CD14-positive monocyte (primary cell): ENCODE results near the gene FAM53B. TPM values are rescaled to one million over a fixed set of nuclear protein-coding genes. Genes with fewer than 3 reads are reported as not detected.

Experiments
- DNase-seq, 3 donors: peaks; one replicate each; pipeline ENCODE4 v3.0.0-alpha.2; 2011 to 2022
- H2AFZ ChIP-seq: 2 replicates; pipeline ENCODE4 v1.6.0; 2012; ENCODE audit warnings: mild to moderate bottlenecking, low read depth, low read length, inconsistent platforms; ENCODE audit not compliant: insufficient read depth, poor library complexity, severe bottlenecking
- H3K27ac ChIP-seq, 2 donors: 1 replicate in 1 of 2; 2 replicates in 1 of 2; pipeline ENCODE4 v1.5.1; 2012 to 2013; ENCODE audit warnings: low read length in 2 of 2, control low read depth in 1 of 2, inconsistent platforms in 1 of 2, low read depth in 1 of 2, mild to moderate bottlenecking in 1 of 2
- H3K27me3 ChIP-seq, 2 donors: one replicate each; pipeline versions ENCODE4 v1.6.0 to v1.6.1; 2011 to 2013; ENCODE audit warnings: low read length in 2 of 2; ENCODE audit not compliant: control insufficient read depth in 2 of 2, insufficient read depth in 2 of 2
- H3K36me3 ChIP-seq, 2 donors: replicated peaks in 1 of 2; 1 replicate in 1 of 2; 2 replicates in 1 of 2; pipeline versions ENCODE4 v1.5.1 to v1.6.1; 2012 to 2013; ENCODE audit warnings: low read length in 2 of 2, control low read depth in 1 of 2, inconsistent platforms in 1 of 2, mild to moderate bottlenecking in 1 of 2; ENCODE audit not compliant: insufficient read depth in 2 of 2, control insufficient read depth in 1 of 2
- H3K4me1 ChIP-seq, 2 donors: 1 replicate in 1 of 2; 2 replicates in 1 of 2; pipeline versions ENCODE4 v1.5.1 to v1.6.1; 2012 to 2013; ENCODE audit warnings: low read length in 2 of 2, control low read depth in 1 of 2, inconsistent platforms in 1 of 2, mild to moderate bottlenecking in 1 of 2, moderate library complexity in 1 of 2; ENCODE audit not compliant: insufficient read depth in 2 of 2, control insufficient read depth in 1 of 2
- H3K4me2 ChIP-seq: replicated peaks from 2 replicates; pipeline ENCODE3; 2012; ENCODE audit warnings: low read length, moderate library complexity, mild to moderate bottlenecking; ENCODE audit not compliant: poor library complexity, severe bottlenecking; ENCODE audit errors: extremely low read depth
- H3K4me3 ChIP-seq, 3 experiments: fragments of 200-600 bp in 1 of 3; sonication (generic) in 1 of 3; replicated peaks in 1 of 3; 1 replicate in 2 of 3; 2 replicates in 1 of 3; pipeline ENCODE4 v1.5.1; 2011 to 2013; ENCODE audit warnings: low read length in 3 of 3, mild to moderate bottlenecking in 3 of 3, control low read depth in 2 of 3, low read depth in 2 of 3, inconsistent platforms in 1 of 3, moderate library complexity in 1 of 3
- H3K79me2 ChIP-seq: 2 replicates; pipeline ENCODE4 v1.6.0; 2012; ENCODE audit warnings: mild to moderate bottlenecking, control low read depth, inconsistent platforms, low read length, moderate library complexity; ENCODE audit not compliant: insufficient read depth
- H3K9ac ChIP-seq: 2 replicates; pipeline ENCODE4 v1.6.0; 2017; ENCODE audit warnings: low read length, mild to moderate bottlenecking; ENCODE audit not compliant: insufficient read depth, poor library complexity, severe bottlenecking
- H3K9me3 ChIP-seq, 2 donors: replicated peaks in 1 of 2; 1 replicate in 1 of 2; 2 replicates in 1 of 2; pipeline versions ENCODE4 v1.5.1 to v1.6.1; 2012 to 2013; ENCODE audit warnings: low read length in 2 of 2, control low read depth in 1 of 2; ENCODE audit not compliant: control insufficient read depth in 1 of 2, insufficient read depth in 1 of 2
- H4K20me1 ChIP-seq: 2 replicates; pipeline ENCODE4 v1.6.0; 2012; ENCODE audit warnings: mild to moderate bottlenecking, low read length, control low read depth, moderate library complexity; ENCODE audit not compliant: insufficient read depth
- H3K27ac Mint-ChIP-seq, 7 donors: one replicate each; pipeline ENCODE4 v1.8.0; 2020; ENCODE audit warnings: mild to moderate bottlenecking in 7 of 7, mixed read lengths in 7 of 7, moderate library complexity in 6 of 7, inconsistent platforms in 2 of 7
- H3K27me3 Mint-ChIP-seq, 3 donors: one replicate each; pipeline ENCODE4 v1.8.0; 2021 to 2022; ENCODE audit warnings: low read depth in 3 of 3, mild to moderate bottlenecking in 3 of 3, mixed read lengths in 3 of 3, moderate library complexity in 3 of 3, inconsistent platforms in 1 of 3
- H3K36me3 Mint-ChIP-seq, 2 donors: one replicate each; pipeline ENCODE4 v1.8.0; 2020; ENCODE audit warnings: mixed read lengths in 2 of 2, inconsistent platforms in 1 of 2, mild to moderate bottlenecking in 1 of 2
- H3K4me1 Mint-ChIP-seq: one replicate; pipeline ENCODE4 v1.8.0; 2020; ENCODE audit warnings: mild to moderate bottlenecking, mixed read lengths
- H3K4me3 Mint-ChIP-seq, 2 donors: one replicate each; pipeline ENCODE4 v1.8.0; 2020; ENCODE audit warnings: mild to moderate bottlenecking in 2 of 2, mixed read lengths in 2 of 2, moderate library complexity in 1 of 2
- H3K9me3 Mint-ChIP-seq, 7 donors: one replicate each; pipeline ENCODE4 v1.8.0; 2020 to 2022; ENCODE audit warnings: mixed read lengths in 7 of 7, mild to moderate bottlenecking in 6 of 7, moderate library complexity in 6 of 7, inconsistent platforms in 2 of 7
- WGBS: methylation state at CpG from one replicate; pipeline ENCODE4 v1.1.5; 2013; ENCODE audit warnings: missing lambda C conversion rate; ENCODE audit not compliant: insufficient coverage; 5-methylcytosine and 5-hydroxymethylcytosine counted together
- intact Hi-C, 2 donors: fragments of 100-400 bp; cut with micrococcal nuclease; formaldehyde crosslinking; loops; one replicate each; pipeline versions ENCODE4 v1.15.0 to v1.15.1; 2023
- polyA plus RNA-seq, 3 donors: library from polyadenylated mRNA; depleted of rRNA in 1 of 3; unstranded in 2 of 3; stranded (reverse) in 1 of 3; fragments of 300-500 nt in 2 of 3; fragments of >200 nt in 1 of 3; fragmentation: Illumina TruSeq in 2 of 3; gene quantifications; 1 replicate in 2 of 3; 2 replicates in 1 of 3; pipeline ENCODE4 v1.2.3, GENCODE V29; 2012 to 2021
- TF ChIP-seq, protein P1 (sequence below): fragments of 200-600 bp; IDR thresholded peaks from one replicate; pipeline ENCODE4 v1.8.0; 2022; ENCODE audit warnings: antibody characterized with exemption, mild to moderate bottlenecking

FAM53B gene
- polyA plus RNA-seq, 3 donors, result 5.8 to 23.3 (median 12.6) TPM

DNA sequence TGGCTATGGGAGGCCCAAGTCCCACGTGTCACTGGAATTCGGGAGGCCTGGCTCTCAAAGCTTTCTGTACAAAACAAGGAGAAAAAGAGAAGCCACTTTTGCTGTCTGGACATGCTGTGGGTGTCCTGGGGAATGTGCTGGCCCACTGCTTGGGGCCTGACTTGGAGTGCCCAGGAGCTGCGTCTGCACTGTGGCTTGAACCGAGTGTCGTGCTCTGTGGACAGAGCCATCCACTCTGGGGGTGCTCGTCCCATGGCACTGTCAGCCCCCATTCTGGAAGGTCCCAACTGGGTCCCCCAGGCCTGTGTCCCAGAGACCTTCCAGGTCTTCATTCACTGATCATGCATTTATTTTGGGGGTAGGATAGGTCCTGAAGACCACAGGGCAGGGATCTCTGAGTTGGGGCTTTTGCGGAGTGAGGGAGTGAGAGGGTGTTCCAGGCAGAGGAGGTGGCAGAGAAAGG, 144.6 kb downstream of the FAM53B start:
- Histone ChIP-seq H3K4me1 (no peaks in the 10 kb centered on the region), H3K9me3 (no peaks in the 10 kb centered on the region), H3K36me3 (no peaks in the 10 kb centered on the region), H3K4me3 (no peak overlapping the region), H2AFZ (no peak overlapping the region), H3K27me3 (no peaks in the 10 kb centered on the region), H3K9ac (no peak overlapping the region), H3K4me2 (no peak overlapping the region), H3K27ac (no peak overlapping the region), H3K79me2 (no peaks in the 10 kb centered on the region), H4K20me1 (no peaks in the 10 kb centered on the region)
- no peaks in the 10 kb centered on the region for H3K9me3 Mint-ChIP-seq
- DNase-seq, result no peak
- H3K27ac Mint-ChIP-seq, result no peak overlapping the region
- peaks cover 1 to 6% (median 5%) of the 10 kb centered on the region in 3 donors for H3K27me3 Mint-ChIP-seq
- TF ChIP-seq, protein P1, sequence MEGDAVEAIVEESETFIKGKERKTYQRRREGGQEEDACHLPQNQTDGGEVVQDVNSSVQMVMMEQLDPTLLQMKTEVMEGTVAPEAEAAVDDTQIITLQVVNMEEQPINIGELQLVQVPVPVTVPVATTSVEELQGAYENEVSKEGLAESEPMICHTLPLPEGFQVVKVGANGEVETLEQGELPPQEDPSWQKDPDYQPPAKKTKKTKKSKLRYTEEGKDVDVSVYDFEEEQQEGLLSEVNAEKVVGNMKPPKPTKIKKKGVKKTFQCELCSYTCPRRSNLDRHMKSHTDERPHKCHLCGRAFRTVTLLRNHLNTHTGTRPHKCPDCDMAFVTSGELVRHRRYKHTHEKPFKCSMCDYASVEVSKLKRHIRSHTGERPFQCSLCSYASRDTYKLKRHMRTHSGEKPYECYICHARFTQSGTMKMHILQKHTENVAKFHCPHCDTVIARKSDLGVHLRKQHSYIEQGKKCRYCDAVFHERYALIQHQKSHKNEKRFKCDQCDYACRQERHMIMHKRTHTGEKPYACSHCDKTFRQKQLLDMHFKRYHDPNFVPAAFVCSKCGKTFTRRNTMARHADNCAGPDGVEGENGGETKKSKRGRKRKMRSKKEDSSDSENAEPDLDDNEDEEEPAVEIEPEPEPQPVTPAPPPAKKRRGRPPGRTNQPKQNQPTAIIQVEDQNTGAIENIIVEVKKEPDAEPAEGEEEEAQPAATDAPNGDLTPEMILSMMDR, result no peak
- intact Hi-C loops, result no loop called here
- H3K36me3 Mint-ChIP-seq, result no peaks in the 10 kb centered on the region
- H3K4me1 Mint-ChIP-seq, result peaks cover 6% of the 10 kb centered on the region
- WGBS, result 97% methylated on average over 6 of the region's 7 CpGs
- H3K4me3 Mint-ChIP-seq, result no peak overlapping the region

DNA sequence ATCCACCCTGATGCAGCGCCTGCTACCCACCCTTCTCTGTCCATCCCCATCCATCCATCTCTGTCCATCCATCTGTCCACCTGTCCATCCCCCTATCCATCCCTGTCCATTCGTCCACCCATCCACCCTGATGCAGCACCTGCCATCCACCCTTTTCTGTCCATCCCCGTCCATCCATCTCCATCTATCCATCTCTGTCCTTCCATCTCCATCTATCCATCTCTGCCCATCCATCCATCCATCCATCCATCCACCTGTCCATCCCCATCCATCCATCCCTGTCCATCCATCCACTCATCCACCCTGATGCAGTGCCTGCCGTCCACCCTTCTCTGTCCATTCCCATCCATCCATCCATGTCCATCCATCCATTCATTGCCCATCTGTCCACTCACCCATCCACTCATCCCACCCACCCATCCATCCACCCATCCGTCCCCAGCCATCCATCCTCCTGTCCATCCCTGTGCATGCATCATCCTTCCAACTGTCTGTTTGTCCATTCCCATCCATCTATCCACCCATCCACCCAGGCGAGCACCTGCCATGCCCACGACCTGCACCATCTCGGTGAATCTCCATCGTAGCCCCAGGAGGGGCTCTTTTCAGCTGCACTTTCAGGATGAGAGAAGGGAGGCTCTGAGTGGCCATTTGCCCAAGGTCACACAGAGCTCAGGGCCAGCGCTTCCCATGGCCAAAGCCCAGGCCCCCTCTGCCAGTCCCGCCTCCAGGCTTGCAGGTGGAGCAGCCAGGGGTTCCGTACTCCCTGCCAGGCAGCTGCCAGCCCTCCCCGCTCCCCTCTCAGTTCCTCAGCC, 145.2 kb downstream of the FAM53B start:
- H3K27ac Mint-ChIP-seq, result no peak overlapping the region
- H3K79me2 ChIP-seq, result no peaks in the 10 kb centered on the region
- 96% methylated on average over 10 of the region's 13 CpGs for WGBS

More for the DNA sequence above, 145.2 kb downstream of the FAM53B start:
- intact Hi-C loops, result no loop called here
- no peaks in the 10 kb centered on the region for H3K36me3 Mint-ChIP-seq
- H3K9ac ChIP-seq, result no peak overlapping the region
- peaks cover 1 to 6% (median 5%) of the 10 kb centered on the region in 3 donors for H3K27me3 Mint-ChIP-seq
- no peaks in the 10 kb centered on the region for H3K27me3 ChIP-seq
- H2AFZ ChIP-seq, result no peak overlapping the region
- H3K9me3 ChIP-seq, result no peaks in the 10 kb centered on the region
- H3K4me3 ChIP-seq, result no peak overlapping the region
- no peak overlapping the region for H3K4me2 ChIP-seq
- H3K9me3 Mint-ChIP-seq, result peaks cover 0 to 2% (median 0%) of the 10 kb centered on the region in 7 donors
- H3K36me3 ChIP-seq, result no peaks in the 10 kb centered on the region
- no peaks in the 10 kb centered on the region for H3K4me1 ChIP-seq
- no peak overlapping the region for H3K4me3 Mint-ChIP-seq
- TF ChIP-seq, protein P1, result no peak
- no peaks in the 10 kb centered on the region for H4K20me1 ChIP-seq
- H3K27ac ChIP-seq, result no peak overlapping the region
- H3K4me1 Mint-ChIP-seq, result peaks cover 6% of the 10 kb centered on the region
- DNase-seq, result no peak
